Panc1 (cell line): ENCODE data around the gene NRP2. TPM values are rescaled to one million over a fixed set of nuclear protein-coding genes. Genes with fewer than 3 reads are reported as not detected.

Experiments used
- ATAC-seq: fragments of 200-7000 bp; cut with Tn5 transposase; 2 replicates; pipeline ENCODE4 v1.9.1; 2020; ENCODE audit warnings: mild to moderate bottlenecking, moderate library complexity
- BruUV-seq: library from RNA; stranded (reverse); fragments of 400-500 nt; replicated peaks from 2 replicates; lab custom pipeline; 2021; lab: Mats Ljungman, UMichigan
- CTCF ChIA-PET: fragments of 300-600 bp; sonication (Branson Sonifier 250); formaldehyde crosslinking; loops from one replicate; lab custom pipeline; 2022; ENCODE audit warnings: antibody characterized with exemption; lab: Charles Lee
- POLR2A ChIA-PET: fragments of 300-600 bp; sonication (Branson Sonifier 250); formaldehyde crosslinking; loops from one replicate; lab custom pipeline; 2022; ENCODE audit warnings: antibody characterized with exemption; lab: Charles Lee
- DNase-seq: peaks from one replicate; pipeline ENCODE4 v3.0.0-alpha.2; 2010; ENCODE audit warnings: low read depth, low spot score
- H3K27ac ChIP-seq: 2 replicates; pipeline ENCODE4 v1.5.1; 2011; ENCODE audit warnings: mild to moderate bottlenecking, low read length, inconsistent platforms
- H3K27me3 ChIP-seq: fragments of 200-500 bp; sonication (Bioruptor generic); 2 replicates; pipeline ENCODE4 v1.6.0; 2014; ENCODE audit warnings: low read length, inconsistent platforms; ENCODE audit not compliant: control insufficient read depth, insufficient read depth
- H3K36me3 ChIP-seq: fragments of 200-500 bp; sonication (Bioruptor generic); 2 replicates; pipeline ENCODE4 v1.5.1; 2014; ENCODE audit warnings: inconsistent platforms, mild to moderate bottlenecking, low read length, moderate library complexity; ENCODE audit not compliant: control insufficient read depth, insufficient read depth
- H3K4me1 ChIP-seq: 2 replicates; pipeline ENCODE4 v1.5.1; 2011; ENCODE audit warnings: inconsistent platforms, mild to moderate bottlenecking, low read length, moderate library complexity; ENCODE audit not compliant: control insufficient read depth, insufficient read depth
- H3K4me3 ChIP-seq, 2 experiments: 2 replicates each; pipeline ENCODE4 v1.5.1; 2011 to 2012; ENCODE audit warnings: low read depth in 2 of 2, low read length in 2 of 2, mild to moderate bottlenecking in 2 of 2, inconsistent platforms in 1 of 2, moderate library complexity in 1 of 2
- H3K9me3 ChIP-seq: fragments of 200-500 bp; sonication (Bioruptor generic); 2 replicates; pipeline ENCODE4 v1.5.1; 2014; ENCODE audit warnings: low read depth, mild to moderate bottlenecking, inconsistent platforms, low read length, moderate library complexity; ENCODE audit not compliant: control insufficient read depth, insufficient read depth
- CTCF ChIP-seq: fragments of 450-650 bp; IDR thresholded peaks from 2 replicates; pipeline ENCODE4 v1.5.1; 2017; ENCODE audit warnings: mild to moderate bottlenecking
- POLR2AphosphoS5 ChIP-seq: IDR thresholded peaks from 2 replicates; pipeline ENCODE4 v1.6.1; 2012; ENCODE audit warnings: mild to moderate bottlenecking, low read depth, low read length, moderate library complexity
- REST ChIP-seq, 2 experiments: IDR thresholded peaks; 2 replicates each; pipeline ENCODE4 v1.6.1; 2011 to 2012; ENCODE audit warnings: low read depth in 2 of 2, control low read depth in 1 of 2, low read length in 1 of 2, mild to moderate bottlenecking in 1 of 2, moderate library complexity in 1 of 2; ENCODE audit not compliant: insufficient read depth in 1 of 2
- SIN3A ChIP-seq: IDR thresholded peaks from 2 replicates; pipeline ENCODE4 v1.6.1; 2012; ENCODE audit warnings: low read depth, mild to moderate bottlenecking, low read length, moderate library complexity, borderline replicate concordance; ENCODE audit not compliant: insufficient read depth
- TCF7L2 ChIP-seq: IDR thresholded peaks from 2 replicates; pipeline ENCODE4 v1.6.1; 2011; ENCODE audit warnings: mild to moderate bottlenecking, low read depth, low read length, inconsistent platforms
- in situ Hi-C: cut with HindIII; loops from 2 replicates; pipeline ENCODE4 v1.10.0; 2016; ENCODE audit warnings: low sequenced_read_pairs, low pct_unique_long_range_greater_than_20kb
- intact Hi-C: fragments of 100-400 bp; cut with micrococcal nuclease; formaldehyde crosslinking; loops from one replicate; pipeline ENCODE4 v1.10.0; 2022; ENCODE audit not compliant: unreplicated experiment
- total RNA-seq: library from RNA; stranded (reverse); gene quantifications from one replicate; pipeline ENCODE4 v1.2.1, GENCODE V29; 2021; ENCODE audit not compliant: unreplicated experiment

Gene NRP2
- total RNA-seq, 1 experiment from 2014 or later: 6.7 TPM

GRCh38 chr2:205741256-205741978 is 59.1 kb downstream of the NRP2 start:
- Histone ChIP-seq H3K4me1 (no peaks in the 10 kb centered on the region), H3K4me3 (no peak overlapping the region), H3K36me3 (no peaks in the 10 kb centered on the region), H3K27me3 (no peaks in the 10 kb centered on the region), H3K27ac (no peak overlapping the region), H3K9me3 (no peaks in the 10 kb centered on the region)
- DNase-seq: no peak
- intact Hi-C loops (no loop called here), in situ Hi-C loops (no loop called here)
- no peak for TF ChIP-seq CTCF
- TF ChIP-seq SIN3A: no peak
- no peak for TF ChIP-seq REST (IDR thresholded peaks at IDR 0.05; ENCODE audit: insufficient read depth in 1 of 2, low read depth in 2 of 2, low read length in 1 of 2)
- no peak for TF ChIP-seq TCF7L2
- no peak for TF ChIP-seq POLR2AphosphoS5
- ChIA-PET CTCF (no interaction called here), POLR2A (no interaction called here)
- ATAC-seq: no peak
- BruUV-seq: no TSS peak

- Histone ChIP-seq H3K4me3 (no peak overlapping the region), H3K27me3 (no peaks in the 10 kb centered on the region), H3K27ac (no peak overlapping the region), H3K4me1 (no peaks in the 10 kb centered on the region), H3K9me3 (no peaks in the 10 kb centered on the region), H3K36me3 (no peaks in the 10 kb centered on the region)
- ATAC-seq (no peak), DNase-seq (no peak)
- ChIA-PET CTCF (no interaction called here), POLR2A (no interaction called here)
- intact Hi-C loops: no loop called here
- in situ Hi-C loops: no loop called here
- BruUV-seq: no TSS peak
- no peak for TF ChIP-seq POLR2AphosphoS5
- no peak for TF ChIP-seq SIN3A
- no peak for TF ChIP-seq REST (IDR thresholded peaks at IDR 0.05; ENCODE audit: insufficient read depth in 1 of 2, low read depth in 2 of 2, low read length in 1 of 2)
- TF ChIP-seq TCF7L2: no peak
- TF ChIP-seq CTCF: no peak
Measured at GRCh38 chr2:205743137-205743536, 60.8 kb downstream of the NRP2 start.
